ENCODE measurements around the gene CIB1. TPM values are rescaled to one million over a fixed set of nuclear protein-coding genes. Genes with fewer than 3 reads are reported as not detected.
A peak's percentile ranks its signal among the peaks of the same experiment; 100 is the strongest.

Gene CIB1
- total RNA-seq, 1 experiment from 2014 or later: 23.0 TPM

- peak; percentile 86 for TF ChIP-seq CTCF (conservative IDR thresholded peaks at IDR 0.05)
- Histone ChIP-seq H3K79me1 (ENCODE audit: insufficient read depth, low read depth, low read length, poor library complexity, severe bottlenecking) (no peaks in the 10 kb centered on the region), H2BK5ac (ENCODE audit: insufficient read length, low read length) (no peak overlapping the region), H3K9me3 (ENCODE audit: control insufficient read depth, low read depth, low read length) (no peaks in the 10 kb centered on the region), H4K20me1 (ENCODE audit: control insufficient read depth, insufficient read depth, insufficient read length) (no peaks in the 10 kb centered on the region), H3K4me1 (ENCODE audit: insufficient read depth, low read length) (no peaks in the 10 kb centered on the region), H3T11ph (ENCODE audit: low read length) (no peak overlapping the region), H3K9ac (ENCODE audit: extremely low read depth, insufficient read length, low read length) (no peak overlapping the region), H3K27ac (ENCODE audit: insufficient read length, low read depth, low read length) (no peak overlapping the region), H3K4me2 (ENCODE audit: insufficient read depth, insufficient read length, low read length) (no peak overlapping the region), H3K56ac (ENCODE audit: insufficient read length, low read depth, low read length) (no peak overlapping the region), H4K91ac (ENCODE audit: insufficient read length, low read depth, low read length) (no peak overlapping the region), H2BK12ac (ENCODE audit: insufficient read length, low read depth, low read length) (no peak overlapping the region), H2BK20ac (ENCODE audit: low read depth, low read length, poor library complexity, severe bottlenecking) (no peak overlapping the region), H2BK15ac (ENCODE audit: low read depth, low read length) (peak overlapping the region; percentile 53; the same call in 1 of the 2 replicates), H4K5ac (ENCODE audit: insufficient read length, low read depth, low read length) (no peak overlapping the region), H4K8ac (replicated peaks; ENCODE audit: insufficient read length, low read depth, low read length) (no peak overlapping the region), H2AFZ (ENCODE audit: low read length) (no peak overlapping the region), H3K27me3 (ENCODE audit: insufficient read depth, low read length) (no peaks in the 10 kb centered on the region), H3K4ac (ENCODE audit: low read depth, low read length) (no peak overlapping the region), H3K23me2 (ENCODE audit: insufficient read length, low read depth, low read length, poor library complexity, severe bottlenecking) (no peaks in the 10 kb centered on the region), H3K79me2 (ENCODE audit: insufficient read depth, low read length) (no peaks in the 10 kb centered on the region), H2AK5ac (ENCODE audit: insufficient read length, low read length) (no peak overlapping the region), H3K18ac (ENCODE audit: insufficient read length, low read depth, low read length) (no peak overlapping the region), H2BK120ac (ENCODE audit: low read depth, low read length, poor library complexity, severe bottlenecking) (no peak overlapping the region), H3K14ac (ENCODE audit: insufficient read depth, low read length) (peak overlapping the region; percentile 8; the same call in 1 of the 2 replicates), H3K23ac (ENCODE audit: insufficient read length, low read depth, low read length) (no peak overlapping the region)
- Mint-ChIP-seq H3K27me3 (ENCODE audit: low read depth) (no peaks in the 10 kb centered on the region), H3K36me3 (ENCODE audit: insufficient read depth in 1 of 3, low read depth in 3 of 3) (peaks cover 12 to 31% (median 20%) of the 10 kb centered on the region in 3 experiments; a peak in 6 of 7 replicates), H3K4me1 (peaks cover 4 to 11% of the 10 kb centered on the region in 2 experiments; a peak in 3 of 4 replicates), H3K9me3 (no peaks in the 10 kb centered on the region), H3K27ac (peak overlapping the region in 1 of 3 experiments; percentile 41; a peak in 2 of 7 replicates), H3K4me3 (no peak overlapping the region)
- WGBS (ENCODE audit: extremely low coverage, insufficient read length, low lambda C conversion rate): no CpG with 5 or more reads among the region's 17 CpGs
- peak; percentile 70 for DNase-seq
These were observed 14.2 kb downstream of the CIB1 start for GRCh38 chr15:90219421-90220141.

Measured in H9 (cell line).